K562 (cell line): ENCODE data around the gene AQP2. TPM values are rescaled to one million over a fixed set of nuclear protein-coding genes. Genes with fewer than 3 reads are reported as not detected.

ENCODE experiments used
- ZBTB40 ChIP-seq, 2 experiments: fragments of 450-650 bp in 1 of 2; sonication (generic) in 1 of 2; formaldehyde crosslinking in 1 of 2; IDR thresholded peaks; 2 replicates each; pipeline versions ENCODE4 v1.7.1 to v1.9.0; 2016 to 2022; ENCODE audit warnings: inconsistent platforms in 1 of 2, mild to moderate bottlenecking in 1 of 2, missing genetic modification reagents in 1 of 2
- ZNF12 ChIP-seq: sonication (generic); formaldehyde crosslinking; IDR thresholded peaks from 2 replicates; pipeline ENCODE4 v1.4.0; 2020; ENCODE audit warnings: mild to moderate bottlenecking, missing genetic modification reagents
- polyA plus RNA-seq, 8 experiments: library from polyadenylated mRNA; depleted of rRNA in 4 of 8; stranded (reverse) in 5 of 8; unstranded in 3 of 8; fragments of >200 nt; fragmentation: Nextera tagmentation in 2 of 8; fragmentation: Illumina TruSeq in 1 of 8; extraction: Ambion mirVana in 2 of 8; extraction: Trizol in 1 of 8; gene quantifications; 2 replicates each; pipeline versions ENCODE4 v1.2.1 to v1.2.3, GENCODE V29; 2011 to 2014; ENCODE audit warnings: inconsistent platforms in 1 of 8, missing spikeins in 1 of 8
- total RNA-seq, 7 experiments: library from RNA; depleted of rRNA in 6 of 7; stranded (reverse); fragments of >200 nt in 6 of 7; fragmentation: Illumina TruSeq in 2 of 7; extraction: Trizol in 2 of 7; gene quantifications; 2 replicates each; pipeline versions ENCODE4 v1.2.1 to v1.2.3, GENCODE V29; 2011 to 2021; ENCODE audit warnings: low replicate concordance in 1 of 7

AQP2 gene
- total and polyA plus RNA-seq, 9 of the 15 experiments (the other 6 are each of a cell fraction or from before 2014, with no cell fraction given): not detected

GRCh38 chr12:49941556-49942511 is 8.7 kb upstream of the AQP2 start (continued):
- TF ChIP-seq ZNF12 (CRISPR knock-in tag) (no peak), ZBTB40 (IDR thresholded peaks at IDR 0.05) (no peak), ZBTB40 (CRISPR knock-in tag; IDR thresholded peaks at IDR 0.05) (no peak)
